ENCODE measurements around the gene B4GALNT4. TPM values are rescaled to one million over a fixed set of nuclear protein-coding genes. Genes with fewer than 3 reads are reported as not detected.
A peak's percentile ranks its signal among the peaks of the same experiment; 100 is the strongest.

B4GALNT4 gene
- total and polyA plus RNA-seq, 2 donors (not counting 1 experiment from before 2014, with no cell fraction given), result 1.5 to 3.8 TPM

GRCh38 chr11:363948-364761, 5.1 kb upstream of the B4GALNT4 start:
- H3K4me2 ChIP-seq (ENCODE audit: extremely low read depth, insufficient read depth, low read length), result no peak overlapping the region
- no peak overlapping the region for H3K27ac ChIP-seq (ENCODE audit: insufficient read depth, low read length)
- H4K20me1 ChIP-seq (ENCODE audit: control insufficient read depth, extremely low read depth, insufficient read depth, low read length), result no peaks in the 10 kb centered on the region
- peaks cover 3% of the 10 kb centered on the region for H3K4me1 ChIP-seq (ENCODE audit: control insufficient read depth, extremely low read depth, insufficient read depth, low read length)
- H3K4me3 ChIP-seq (replicated peaks in 1 of 4; ENCODE audit: control extremely low read depth in 1 of 4, insufficient read depth in 1 of 4, low read depth in 3 of 4, low read length in 4 of 4), result no peak overlapping the region
- no peak for DNase-seq (ENCODE audit: low read depth in 2 of 2)
- H3K9ac ChIP-seq (ENCODE audit: insufficient read depth, low read length), result no peak overlapping the region
- H2AFZ ChIP-seq (ENCODE audit: low read length), result no peak overlapping the region
- TF ChIP-seq CTCF (conservative IDR thresholded peaks at IDR 0.05 in 1 of 2, IDR thresholded peaks at IDR 0.05 in 1 of 2; ENCODE audit: low read depth in 1 of 2, low read length in 2 of 2) (peak in 1 of 2 donors; percentile 22), EZH2 (IDR thresholded peaks at IDR 0.05; ENCODE audit: low read length, missing control alignments) (no peak)
- no peaks in the 10 kb centered on the region for H3K9me3 ChIP-seq (ENCODE audit: control insufficient read depth, insufficient read depth, low read depth, low read length)
- H3K27me3 ChIP-seq (ENCODE audit: control insufficient read depth, insufficient read depth, low read length), result peaks cover 24% of the 10 kb centered on the region
- no peaks in the 10 kb centered on the region for H3K79me2 ChIP-seq (ENCODE audit: control insufficient read depth, insufficient read depth, low read length)
- no peaks in the 10 kb centered on the region for H3K36me3 ChIP-seq (ENCODE audit: control insufficient read depth, insufficient read depth, low read length)

GRCh38 chr11:364991-365725, 4.1 kb upstream of the B4GALNT4 start:
- H3K9me3 ChIP-seq (ENCODE audit: control insufficient read depth, insufficient read depth, low read depth, low read length), result no peaks in the 10 kb centered on the region
- H3K4me1 ChIP-seq (ENCODE audit: control insufficient read depth, extremely low read depth, insufficient read depth, low read length), result peaks cover 3% of the 10 kb centered on the region
- no peaks in the 10 kb centered on the region for H3K36me3 ChIP-seq (ENCODE audit: control insufficient read depth, insufficient read depth, low read length)
- no peak overlapping the region for H2AFZ ChIP-seq (ENCODE audit: low read length)
- H3K9ac ChIP-seq (ENCODE audit: insufficient read depth, low read length), result no peak overlapping the region
- TF ChIP-seq EZH2 (IDR thresholded peaks at IDR 0.05; ENCODE audit: low read length, missing control alignments), result no peak
- no peak for TF ChIP-seq CTCF (conservative IDR thresholded peaks at IDR 0.05 in 1 of 2, IDR thresholded peaks at IDR 0.05 in 1 of 2; ENCODE audit: low read depth in 1 of 2, low read length in 2 of 2)
- H3K4me2 ChIP-seq (ENCODE audit: extremely low read depth, insufficient read depth, low read length), result no peak overlapping the region
- no peaks in the 10 kb centered on the region for H3K79me2 ChIP-seq (ENCODE audit: control insufficient read depth, insufficient read depth, low read length)
- peaks cover 17% of the 10 kb centered on the region for H3K27me3 ChIP-seq (ENCODE audit: control insufficient read depth, insufficient read depth, low read length)
- no peak for DNase-seq (ENCODE audit: low read depth in 2 of 2)
- H3K27ac ChIP-seq (ENCODE audit: insufficient read depth, low read length), result no peak overlapping the region
- H3K4me3 ChIP-seq (replicated peaks in 1 of 4; ENCODE audit: control extremely low read depth in 1 of 4, insufficient read depth in 1 of 4, low read depth in 3 of 4, low read length in 4 of 4), result no peak overlapping the region
- H4K20me1 ChIP-seq (ENCODE audit: control insufficient read depth, extremely low read depth, insufficient read depth, low read length), result no peaks in the 10 kb centered on the region

DNA sequence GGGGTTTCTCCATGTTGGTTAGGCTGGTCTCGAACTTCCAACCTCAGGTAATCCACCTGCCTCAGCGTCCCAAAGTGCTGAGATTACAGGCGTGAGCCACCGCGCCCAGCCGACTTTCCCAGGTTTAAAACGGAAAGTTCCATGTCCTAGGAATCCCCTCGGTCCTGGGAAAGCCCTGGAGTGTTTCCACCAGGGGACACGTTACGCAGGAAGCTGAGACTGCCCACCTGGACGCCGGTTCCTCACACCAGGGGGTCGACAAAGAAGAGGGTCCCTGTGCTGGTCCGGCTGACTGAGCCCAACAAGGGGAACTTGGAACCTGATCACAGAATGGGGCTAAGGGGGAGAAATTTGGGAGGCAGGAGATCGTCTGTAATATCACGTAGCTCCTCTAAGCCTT, 3.5 kb upstream of the B4GALNT4 start:
- H3K79me2 ChIP-seq (ENCODE audit: control insufficient read depth, insufficient read depth, low read length), result no peaks in the 10 kb centered on the region
- DNase-seq (ENCODE audit: low read depth in 2 of 2), result no peak
- no peak overlapping the region for H2AFZ ChIP-seq (ENCODE audit: low read length)
- H4K20me1 ChIP-seq (ENCODE audit: control insufficient read depth, extremely low read depth, insufficient read depth, low read length), result no peaks in the 10 kb centered on the region
- no peak for TF ChIP-seq EZH2 (IDR thresholded peaks at IDR 0.05; ENCODE audit: low read length, missing control alignments)
- no peak for TF ChIP-seq CTCF (conservative IDR thresholded peaks at IDR 0.05 in 1 of 2, IDR thresholded peaks at IDR 0.05 in 1 of 2; ENCODE audit: low read depth in 1 of 2, low read length in 2 of 2)
- H3K27ac ChIP-seq (ENCODE audit: insufficient read depth, low read length), result no peak overlapping the region
- H3K4me2 ChIP-seq (ENCODE audit: extremely low read depth, insufficient read depth, low read length), result no peak overlapping the region
- H3K4me1 ChIP-seq (ENCODE audit: control insufficient read depth, extremely low read depth, insufficient read depth, low read length), result peaks cover 3% of the 10 kb centered on the region
- no peak overlapping the region for H3K4me3 ChIP-seq (replicated peaks in 1 of 4; ENCODE audit: control extremely low read depth in 1 of 4, insufficient read depth in 1 of 4, low read depth in 3 of 4, low read length in 4 of 4)
- no peaks in the 10 kb centered on the region for H3K9me3 ChIP-seq (ENCODE audit: control insufficient read depth, insufficient read depth, low read depth, low read length)
- H3K36me3 ChIP-seq (ENCODE audit: control insufficient read depth, insufficient read depth, low read length), result no peaks in the 10 kb centered on the region
- no peak overlapping the region for H3K9ac ChIP-seq (ENCODE audit: insufficient read depth, low read length)
- peaks cover 15% of the 10 kb centered on the region for H3K27me3 ChIP-seq (ENCODE audit: control insufficient read depth, insufficient read depth, low read length)
